ENCODE results near the gene TMX1.
"Not testable (repeated sequence)": the region's sequence is repeated elsewhere in the genome, so short reads cannot be mapped to it uniquely, and the experiment has no call there.

The TMX1 gene

GRCh38 chr14:51223463-51223862 is 16.6 kb upstream of the TMX1 start:
- not testable (repeated sequence) for H3K4me3 Mint-ChIP-seq; H3K27me3 Mint-ChIP-seq; H3K4me1 Mint-ChIP-seq; ATAC-seq (replicated peaks); H3K27ac Mint-ChIP-seq; DNase-seq; H3K9me3 Mint-ChIP-seq
- peaks cover 7 to 11% of the 10 kb centered on the region in 2 donors for H3K36me3 Mint-ChIP-seq

- H3K27ac Mint-ChIP-seq = no peak overlapping the region
- H3K27me3 Mint-ChIP-seq = no peaks in the 10 kb centered on the region
- H3K4me3 Mint-ChIP-seq = no peak overlapping the region
- ATAC-seq (replicated peaks) (no peak), DNase-seq (no peak)
- peaks cover 7 to 11% of the 10 kb centered on the region in 2 donors for H3K36me3 Mint-ChIP-seq
- no peaks in the 10 kb centered on the region for H3K4me1 Mint-ChIP-seq
- peaks cover 0 to 9% of the 10 kb centered on the region in 2 donors for H3K9me3 Mint-ChIP-seq
Measured at GRCh38 chr14:51224551-51224950, 15.5 kb upstream of the TMX1 start.

DNA sequence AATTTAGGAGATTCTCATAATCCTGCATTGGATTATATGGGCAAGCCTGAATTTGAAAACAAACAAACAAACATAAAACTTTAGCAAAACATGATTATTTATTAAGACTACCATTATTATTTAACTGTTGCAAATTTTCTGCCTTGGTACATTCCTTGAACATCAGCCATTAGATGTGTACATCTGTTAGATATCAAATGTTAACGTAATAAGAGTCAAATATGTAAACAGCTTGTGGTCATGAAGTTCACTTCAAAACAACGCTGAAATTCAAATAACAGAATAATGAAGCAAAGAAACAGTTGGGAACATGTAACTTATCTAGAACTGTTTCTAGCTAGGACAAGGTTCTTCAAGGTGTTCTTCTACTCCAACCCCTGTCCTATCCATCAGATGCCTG is 14.3 kb upstream of the TMX1 start:
- ATAC-seq (replicated peaks) = no peak
- H3K27me3 Mint-ChIP-seq = no peaks in the 10 kb centered on the region
- H3K27ac Mint-ChIP-seq = no peak overlapping the region
- peaks cover 7 to 11% of the 10 kb centered on the region in 2 donors for H3K36me3 Mint-ChIP-seq
- H3K4me1 Mint-ChIP-seq = no peaks in the 10 kb centered on the region
- no peak for DNase-seq
- no peak overlapping the region for H3K4me3 Mint-ChIP-seq
- H3K9me3 Mint-ChIP-seq = peaks cover 0 to 9% of the 10 kb centered on the region in 2 donors

GRCh38 chr14:51228391-51228790 is 11.7 kb upstream of the TMX1 start:
- H3K27ac Mint-ChIP-seq = no peak overlapping the region
- no peak overlapping the region for H3K4me3 Mint-ChIP-seq
- no peaks in the 10 kb centered on the region for H3K27me3 Mint-ChIP-seq
- DNase-seq (no peak), ATAC-seq (replicated peaks) (no peak)
- peaks cover 6% of the 10 kb centered on the region in 2 donors for H3K36me3 Mint-ChIP-seq
- no peaks in the 10 kb centered on the region for H3K4me1 Mint-ChIP-seq
- peaks cover 0 to 5% of the 10 kb centered on the region in 2 donors for H3K9me3 Mint-ChIP-seq

DNA sequence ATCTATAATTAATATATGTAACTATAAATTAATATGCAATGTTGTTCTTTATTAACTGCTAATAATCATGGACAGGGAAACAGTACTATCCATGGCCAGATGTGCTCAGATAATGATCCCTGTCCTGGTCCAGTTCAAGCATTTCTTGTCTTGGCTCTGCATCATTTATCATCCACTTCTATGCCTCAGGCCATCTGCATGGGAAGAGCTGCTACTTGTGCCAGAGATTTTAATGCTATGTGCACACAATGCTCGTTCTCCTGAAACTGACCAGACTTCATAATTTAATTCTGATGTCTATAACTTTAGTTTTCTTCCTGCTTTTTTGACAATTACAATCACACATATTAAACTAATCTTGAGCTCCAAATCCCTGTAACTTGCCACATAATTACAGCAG is 11.2 kb upstream of the TMX1 start:
- Mint-ChIP-seq H3K9me3 (peaks cover 0 to under 1% of the 10 kb centered on the region in 2 donors), H3K4me1 (no peaks in the 10 kb centered on the region), H3K27ac (no peak overlapping the region), H3K27me3 (no peaks in the 10 kb centered on the region), H3K36me3 (peaks cover under 1 to 1% of the 10 kb centered on the region in 2 donors), H3K4me3 (no peak overlapping the region)
- ATAC-seq (replicated peaks) (no peak), DNase-seq (no peak)

- Mint-ChIP-seq H3K4me3 (no peak overlapping the region), H3K4me1 (peaks cover 0 to 5% of the 10 kb centered on the region in 2 donors), H3K27me3 (no peaks in the 10 kb centered on the region), H3K27ac (no peak overlapping the region), H3K36me3 (no peaks in the 10 kb centered on the region), H3K9me3 (peaks cover 0 to 1% of the 10 kb centered on the region in 2 donors)
- DNase-seq = no peak
- no peak for ATAC-seq (replicated peaks)
Measured at GRCh38 chr14:51236314-51236713, 3.7 kb upstream of the TMX1 start.

DNA sequence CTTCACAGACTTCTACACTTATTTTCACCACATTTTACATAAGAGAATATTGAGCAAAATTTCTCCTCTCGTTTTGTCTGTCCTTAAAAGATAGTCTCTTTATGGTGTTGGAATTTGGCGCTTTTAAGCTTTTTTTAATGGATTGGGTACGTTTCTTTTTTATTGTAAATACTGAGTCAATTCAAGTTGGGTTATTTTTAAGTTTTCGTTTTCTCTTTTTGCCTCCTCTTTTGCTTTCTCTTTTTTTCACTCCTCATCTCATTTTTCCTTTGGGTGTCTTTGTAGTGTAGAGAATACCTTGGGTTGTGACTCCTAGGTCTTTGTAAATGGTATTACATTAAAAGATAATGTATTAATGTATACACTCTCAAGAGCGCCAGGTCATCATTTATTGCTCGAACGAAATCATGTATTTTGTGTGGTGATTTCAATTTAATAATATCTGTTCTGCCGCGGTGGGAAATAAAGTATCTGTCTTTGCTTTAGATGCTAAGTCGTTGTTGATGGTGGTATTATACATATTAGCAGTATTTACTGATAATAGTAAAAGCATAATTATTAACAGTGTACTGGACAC is 845 bp downstream of the TMX1 start:
- DNase-seq (no peak), ATAC-seq (replicated peaks) (no peak)
- H3K9me3 Mint-ChIP-seq = peaks cover 0 to 1% of the 10 kb centered on the region in 2 donors
- H3K4me1 Mint-ChIP-seq = peaks cover 22 to 37% of the 10 kb centered on the region in 2 donors
- no peaks in the 10 kb centered on the region for H3K27me3 Mint-ChIP-seq
- H3K4me3 Mint-ChIP-seq = no peak overlapping the region
- no peak overlapping the region for H3K27ac Mint-ChIP-seq
- peaks cover 18 to 21% of the 10 kb centered on the region in 2 donors for H3K36me3 Mint-ChIP-seq

- ATAC-seq (replicated peaks) = no peak
- Mint-ChIP-seq H3K4me3 (peak overlapping the region; percentile 8 to 70), H3K36me3 (peaks cover 25 to 31% of the 10 kb centered on the region in 2 donors), H3K27me3 (no peaks in the 10 kb centered on the region), H3K4me1 (peaks cover 31 to 50% of the 10 kb centered on the region in 2 donors), H3K9me3 (no peaks in the 10 kb centered on the region), H3K27ac (no peak overlapping the region)
- DNase-seq = no peak
Measured at GRCh38 chr14:51242545-51243490, 2.8 kb downstream of the TMX1 start.

DNA sequence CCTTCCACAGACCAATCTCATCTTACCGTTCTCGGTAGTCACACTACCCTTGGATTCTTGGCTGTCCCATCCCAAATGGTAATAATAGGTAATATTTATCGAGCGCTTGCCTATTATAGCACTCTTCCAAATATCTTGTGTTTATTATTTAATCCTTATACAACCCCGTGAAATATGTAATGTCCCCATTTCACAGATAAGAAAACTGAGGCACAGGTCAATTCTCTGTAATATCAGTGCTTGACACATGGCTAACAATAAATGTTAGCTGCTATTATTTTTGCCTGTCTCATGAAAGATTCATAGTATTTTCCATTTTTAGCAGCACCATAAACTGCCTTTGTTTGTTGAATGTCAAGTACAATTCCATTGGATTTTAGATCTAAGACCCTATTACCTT is 4.5 kb downstream of the TMX1 start:
- DNase-seq (no peak), ATAC-seq (replicated peaks) (no peak)
- Mint-ChIP-seq H3K4me1 (peaks cover 35 to 57% of the 10 kb centered on the region in 2 donors), H3K36me3 (peaks cover 29 to 41% of the 10 kb centered on the region in 2 donors), H3K9me3 (no peaks in the 10 kb centered on the region), H3K4me3 (no peak overlapping the region), H3K27ac (no peak overlapping the region), H3K27me3 (no peaks in the 10 kb centered on the region)

DNA sequence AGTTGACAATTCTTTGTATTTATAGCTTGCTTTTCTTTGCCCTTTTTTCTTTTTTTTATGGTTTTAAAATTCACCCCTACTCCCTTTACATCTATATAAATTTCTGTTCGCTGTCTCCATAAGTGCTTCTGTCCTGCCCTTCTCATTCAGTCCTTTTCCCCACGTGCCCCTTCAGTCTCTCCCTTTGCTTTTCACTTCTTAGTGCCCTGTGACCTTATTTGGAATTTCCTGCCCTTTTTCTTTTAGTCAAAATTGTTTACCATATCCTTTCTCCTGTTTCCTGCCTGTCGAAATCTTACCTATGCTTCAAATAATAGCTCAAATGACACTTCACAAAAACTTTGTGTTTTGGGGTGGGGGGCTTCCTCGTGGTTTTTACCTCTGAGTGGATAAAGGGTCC is 6.0 kb downstream of the TMX1 start:
- H3K36me3 Mint-ChIP-seq = peaks cover 36 to 51% of the 10 kb centered on the region in 2 donors
- no peaks in the 10 kb centered on the region for H3K27me3 Mint-ChIP-seq
- no peak for ATAC-seq (replicated peaks)
- no peak for DNase-seq
- no peaks in the 10 kb centered on the region for H3K9me3 Mint-ChIP-seq
- no peak overlapping the region for H3K4me3 Mint-ChIP-seq
- peak overlapping the region; percentile 27 for H3K27ac Mint-ChIP-seq
- H3K4me1 Mint-ChIP-seq = peaks cover 35 to 57% of the 10 kb centered on the region in 2 donors

DNA sequence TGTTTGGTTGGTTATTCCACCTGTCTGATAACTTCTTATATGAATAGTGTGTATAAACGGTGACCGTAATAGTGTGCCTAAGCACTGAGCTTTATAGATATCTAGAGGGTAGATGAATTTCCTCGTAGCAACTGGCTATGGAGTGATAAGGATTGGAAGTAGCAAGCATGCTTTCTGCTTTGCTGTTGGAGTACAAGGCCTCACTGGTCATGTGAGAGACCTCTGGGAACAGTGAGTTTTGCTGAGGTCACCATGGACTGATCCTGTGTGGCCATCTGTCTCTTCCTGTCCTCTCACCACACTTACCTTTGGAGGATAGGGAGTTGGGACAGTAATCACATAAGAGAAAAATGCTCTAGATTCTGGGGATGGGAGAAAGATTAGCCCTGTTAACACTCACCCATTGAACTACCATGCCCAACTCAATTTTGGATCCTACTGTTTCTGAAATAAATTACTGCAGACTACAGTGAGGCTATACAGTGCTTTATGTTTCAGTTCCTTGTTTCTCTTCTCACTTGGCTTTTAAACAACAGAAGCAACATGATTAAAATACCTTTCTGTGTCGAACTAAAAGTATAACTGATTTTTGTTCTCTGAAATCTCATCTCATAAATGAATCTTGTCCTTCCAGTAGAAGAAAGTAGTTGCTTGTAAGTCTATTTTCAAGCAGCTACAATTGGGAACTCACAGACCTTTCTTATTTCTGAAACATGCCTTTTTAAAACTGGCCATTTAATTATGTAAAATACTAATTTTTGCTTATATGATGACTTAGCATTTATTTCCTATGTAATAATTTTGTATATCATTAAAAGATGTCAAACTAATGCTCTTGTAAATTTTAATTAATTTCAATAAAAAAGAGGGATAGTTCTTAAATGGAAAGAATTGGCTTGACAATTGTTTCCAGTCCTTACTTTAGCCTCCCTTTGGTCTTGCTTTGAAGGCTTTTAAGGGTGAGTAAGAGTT is 8.3 kb downstream of the TMX1 start:
- Mint-ChIP-seq H3K36me3 (peaks cover 42 to 61% of the 10 kb centered on the region in 2 donors), H3K4me1 (peaks cover 26 to 39% of the 10 kb centered on the region in 2 donors), H3K4me3 (peak overlapping the region in 1 of 2 donors; percentile 19), H3K9me3 (no peaks in the 10 kb centered on the region), H3K27ac (peak overlapping the region; percentile 16), H3K27me3 (no peaks in the 10 kb centered on the region)
- DNase-seq (no peak), ATAC-seq (replicated peaks) (peak; percentile 87 to 92)

DNA sequence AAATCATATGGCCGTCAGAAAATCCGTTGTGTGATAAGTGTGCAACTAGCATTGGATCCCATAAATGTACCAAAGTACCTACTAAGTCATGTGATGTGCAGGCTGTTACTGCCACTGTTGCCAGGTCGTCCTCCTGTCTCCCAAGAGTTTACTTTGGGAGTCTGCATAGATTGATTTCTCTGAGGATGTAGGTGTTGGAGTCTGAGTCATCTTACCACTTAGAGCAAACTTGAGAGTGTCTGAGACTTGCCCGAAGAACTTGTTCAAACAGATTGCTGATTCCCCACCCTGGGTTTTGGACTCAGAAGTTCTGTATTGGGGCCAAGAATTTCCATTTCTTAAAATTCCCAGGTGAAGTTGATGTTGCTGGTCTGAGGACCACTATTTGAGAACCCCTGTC is 11.4 kb downstream of the TMX1 start:
- H3K27ac Mint-ChIP-seq = no peak overlapping the region
- ATAC-seq (replicated peaks) = no peak

GRCh38 chr14:51253880-51254279 is 13.8 kb downstream of the TMX1 start:
- peaks cover 0 to 4% of the 10 kb centered on the region in 2 donors for H3K4me1 Mint-ChIP-seq
- DNase-seq (no peak), ATAC-seq (replicated peaks) (no peak)
- H3K27ac Mint-ChIP-seq = no peak overlapping the region
- peaks cover 35 to 55% of the 10 kb centered on the region in 2 donors for H3K36me3 Mint-ChIP-seq
- H3K4me3 Mint-ChIP-seq = no peak overlapping the region
- H3K9me3 Mint-ChIP-seq = peaks cover 4% of the 10 kb centered on the region in 2 donors
- no peaks in the 10 kb centered on the region for H3K27me3 Mint-ChIP-seq

More for the DNA sequence above, 11.4 kb downstream of the TMX1 start:
- H3K36me3 Mint-ChIP-seq = peaks cover 34 to 55% of the 10 kb centered on the region in 2 donors
- no peaks in the 10 kb centered on the region for H3K27me3 Mint-ChIP-seq
- DNase-seq = no peak
- peaks cover 14 to 15% of the 10 kb centered on the region in 2 donors for H3K4me1 Mint-ChIP-seq
- H3K9me3 Mint-ChIP-seq = no peaks in the 10 kb centered on the region
- H3K4me3 Mint-ChIP-seq = no peak overlapping the region

- DNase-seq = no peak
- Mint-ChIP-seq H3K36me3 (peaks cover 34 to 51% of the 10 kb centered on the region in 2 donors), H3K27me3 (no peaks in the 10 kb centered on the region), H3K27ac (no peak overlapping the region), H3K4me1 (peaks cover 10 to 20% of the 10 kb centered on the region in 2 donors), H3K9me3 (peaks cover 4% of the 10 kb centered on the region in 2 donors), H3K4me3 (no peak overlapping the region)
- no peak for ATAC-seq (replicated peaks)
Measured at GRCh38 chr14:51258280-51258679, 18.2 kb downstream of the TMX1 start.

Measured in stimulated activated naive B cell treated with anti-CD40 and anti-IgM and Interleukin-4, amounts not matched to agents 10 μg/mL and 1 μg/mL and 100 μg/mL, for 72 hours (primary cell).